ENCODE results near the gene LYPD4. TPM values are rescaled to one million over a fixed set of nuclear protein-coding genes. Genes with fewer than 3 reads are reported as not detected.

The LYPD4 gene
- total RNA-seq, 1 donor from 2014 or later: not detected

DNA sequence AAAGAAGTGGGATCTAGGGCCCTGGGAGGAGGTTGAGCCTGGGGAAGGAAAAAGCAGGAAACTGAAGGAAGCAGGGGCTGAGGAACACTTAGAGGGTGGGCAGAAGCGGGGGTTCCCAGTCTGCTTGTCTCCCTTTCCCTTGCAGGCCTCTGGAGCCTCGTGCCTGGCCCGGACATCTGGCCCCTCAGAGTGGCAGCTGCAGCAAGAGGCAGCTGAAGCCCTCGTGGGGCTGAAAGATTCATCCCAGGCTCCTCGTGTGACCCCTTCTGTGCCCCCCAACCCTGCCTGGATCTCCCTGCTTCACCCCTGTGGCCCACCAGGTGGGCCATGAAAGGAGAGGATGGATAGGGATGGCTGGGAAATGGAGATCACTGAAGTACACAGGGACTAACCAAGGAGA, 5.9 kb upstream of the LYPD4 start:
- no peak for DNase-seq

DNA sequence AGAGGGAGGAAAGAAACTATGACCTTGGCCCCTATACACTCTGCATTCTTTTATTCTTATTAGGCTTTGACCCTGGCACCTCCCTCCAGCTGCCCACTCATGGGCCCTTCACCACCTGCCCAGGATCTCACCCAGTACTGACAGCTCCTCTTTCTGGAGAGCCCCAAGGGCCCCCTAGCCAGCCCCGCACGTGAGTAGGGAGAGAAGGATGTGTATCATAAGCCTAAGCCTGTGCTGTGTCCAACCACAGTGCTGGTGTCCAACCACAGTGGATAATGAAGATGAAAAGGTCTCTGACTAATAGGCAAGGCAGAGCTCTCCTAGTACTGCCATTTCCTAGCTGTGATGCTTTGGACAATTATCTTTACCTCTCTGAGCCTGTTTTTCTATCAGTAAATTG, 4.6 kb upstream of the LYPD4 start:
- peak; percentile 36 for DNase-seq

- no peak for DNase-seq
These were observed 4.2 kb upstream of the LYPD4 start for GRCh38 chr19:41848666-41849065.

DNA sequence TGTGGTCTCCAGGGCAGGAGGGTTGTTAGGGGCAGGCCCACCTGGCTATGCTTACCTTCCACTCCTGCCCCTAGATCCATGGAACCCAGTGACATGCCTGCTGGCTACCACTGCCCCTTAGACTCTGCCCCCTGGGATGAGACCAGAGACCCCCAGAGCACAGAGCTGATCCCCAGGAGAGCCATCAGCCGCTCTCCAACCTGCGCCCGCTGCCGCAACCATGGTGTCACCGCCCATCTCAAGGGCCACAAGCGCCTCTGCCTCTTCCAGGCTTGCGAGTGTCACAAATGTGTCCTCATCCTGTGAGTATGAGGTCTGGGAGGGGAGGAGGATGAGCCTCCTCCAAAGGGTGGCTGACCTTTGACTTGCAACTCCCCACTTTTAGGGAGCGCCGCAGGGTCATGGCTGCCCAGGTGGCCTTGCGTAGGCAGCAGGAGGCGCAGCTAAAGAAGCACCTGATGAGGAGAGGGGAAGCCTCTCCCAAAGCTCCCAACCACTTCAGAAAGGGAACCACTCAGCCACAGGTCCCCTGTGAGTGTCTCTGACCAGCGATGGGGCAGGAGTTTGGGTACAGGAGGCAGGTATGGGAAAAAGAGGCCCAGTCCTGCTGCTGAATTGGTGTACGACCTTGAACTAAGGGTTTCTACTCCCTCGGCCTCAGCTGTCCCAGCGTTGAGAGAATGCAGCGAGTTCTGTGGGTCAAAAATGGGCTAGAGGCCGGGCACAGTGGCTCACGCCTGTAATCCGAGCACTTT, 3.0 kb upstream of the LYPD4 start:
- no peak for DNase-seq

DNA sequence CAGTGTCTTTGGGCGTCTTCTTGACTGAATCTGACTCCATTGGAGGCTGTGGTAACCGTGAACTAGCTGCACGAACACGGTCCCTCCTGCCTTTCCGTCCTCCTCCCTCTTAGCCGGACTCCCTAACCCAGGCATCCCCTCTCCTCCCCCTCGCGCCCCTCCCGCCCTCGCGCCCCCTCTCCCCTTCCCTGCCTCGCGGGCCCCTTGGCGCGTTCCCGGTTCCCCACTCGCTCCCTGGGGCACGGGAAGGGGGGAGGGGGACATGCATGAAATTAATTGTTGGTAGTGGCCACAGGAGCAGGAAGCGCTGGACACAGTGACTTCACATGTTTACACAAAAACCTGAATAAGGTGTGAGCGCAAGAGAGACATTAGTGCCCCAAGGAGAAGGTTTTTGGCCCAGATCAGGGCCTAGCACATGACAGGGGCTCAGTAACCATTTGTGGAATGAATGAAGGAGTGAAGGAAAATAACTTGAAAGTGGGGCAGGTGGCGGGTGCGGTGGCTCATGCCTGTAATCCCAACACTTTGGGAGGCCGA, 638 bp upstream of the LYPD4 start:
- DNase-seq: no peak

GRCh38 chr19:41845001-41845050, 343 bp upstream of the LYPD4 start, which contains the start of gene DMRTC2:
TSS of gene DMRTC2 (plus strand) at chr19:41845042. CDS start at chr19:41847429, 2,387 bp downstream.
- no peak for DNase-seq

DNA sequence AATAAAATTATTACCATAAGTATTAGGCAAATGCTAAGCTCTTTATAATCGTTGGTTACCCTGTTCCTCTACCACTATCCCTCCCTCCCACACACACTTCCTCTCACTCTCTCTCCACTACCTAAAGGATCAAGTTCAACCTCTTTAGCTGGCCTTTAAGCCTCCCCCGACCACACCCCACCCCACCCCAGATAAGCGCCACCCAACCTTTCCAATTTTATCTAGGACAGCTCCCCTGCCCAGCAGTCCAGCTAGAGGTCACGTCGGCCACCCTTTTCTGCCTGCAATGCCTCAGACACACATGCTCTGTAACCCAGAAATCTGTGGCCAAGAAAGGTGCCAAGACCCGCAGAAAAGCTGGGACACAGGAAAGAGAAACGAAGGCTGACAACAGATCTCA, 1.1 kb downstream of the LYPD4 start:
- DNase-seq: no peak

DNA sequence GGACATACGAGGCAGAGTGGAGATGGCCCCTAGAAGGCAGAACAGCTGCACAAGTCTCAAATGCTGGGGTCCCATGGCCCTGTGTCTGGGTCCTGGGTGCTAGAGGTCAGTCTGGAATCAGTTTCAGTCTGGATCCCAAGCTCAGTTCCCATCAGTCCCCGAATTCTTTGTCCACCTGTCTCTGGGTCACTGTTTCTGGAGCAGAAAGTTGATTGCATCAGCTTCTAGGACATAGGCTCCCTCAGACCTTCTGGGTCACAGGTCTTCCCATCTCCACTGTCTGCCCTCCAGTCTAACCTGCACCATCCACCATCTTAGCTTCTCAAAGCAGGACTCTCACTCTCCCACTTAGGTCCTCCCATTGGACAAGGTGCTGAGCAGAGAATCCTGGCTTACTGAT, 5.3 kb downstream of the LYPD4 start:
- no peak for DNase-seq

GRCh38 chr19:41837981-41838708, 6.3 kb downstream of the LYPD4 start:
- DNase-seq: no peak

GRCh38 chr19:41821003-41821735, 23.3 kb downstream of the LYPD4 start:
- peak; percentile 18 for DNase-seq

DNA sequence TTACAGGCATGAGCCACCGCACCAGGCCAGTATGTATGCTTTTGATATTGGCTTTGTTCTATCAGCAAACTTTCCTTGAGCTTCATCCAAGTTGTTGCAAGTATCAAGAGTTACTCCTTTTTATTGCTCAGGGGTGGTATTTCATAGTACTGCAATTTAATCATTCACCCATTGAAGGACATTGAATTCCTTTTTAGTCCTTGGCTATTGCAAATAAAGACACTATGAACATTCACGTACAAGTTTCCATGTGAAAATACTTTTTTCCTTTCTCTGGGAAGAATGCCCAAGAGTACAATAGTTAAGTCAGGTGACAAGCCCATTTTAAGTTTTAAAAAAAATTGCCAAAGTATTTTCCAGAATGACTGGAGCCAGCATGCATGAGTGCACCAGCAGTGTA, 27.7 kb downstream of the LYPD4 start:
- no peak for DNase-seq

DNA sequence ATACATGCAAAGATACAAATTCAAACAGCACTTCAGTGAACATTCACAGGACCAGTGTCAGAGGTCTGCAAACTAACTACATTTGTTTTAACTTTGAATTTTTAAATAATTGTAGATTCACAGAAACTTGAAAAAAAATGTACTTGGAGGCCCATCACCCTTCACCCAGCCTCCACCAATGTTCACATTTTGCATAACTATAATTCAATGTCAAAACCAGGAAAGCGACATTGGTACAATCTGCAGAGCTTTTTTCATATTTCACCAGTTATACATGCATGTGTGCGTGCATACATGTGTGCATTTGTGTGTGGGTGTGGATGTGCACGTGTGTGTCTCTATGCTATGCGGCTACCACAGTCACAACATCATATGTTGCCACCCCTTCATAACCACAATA, 29.2 kb downstream of the LYPD4 start:
- DNase-seq: no peak

- DNase-seq: no peak
These were observed 30.6 kb downstream of the LYPD4 start for GRCh38 chr19:41813911-41814310.

DNA sequence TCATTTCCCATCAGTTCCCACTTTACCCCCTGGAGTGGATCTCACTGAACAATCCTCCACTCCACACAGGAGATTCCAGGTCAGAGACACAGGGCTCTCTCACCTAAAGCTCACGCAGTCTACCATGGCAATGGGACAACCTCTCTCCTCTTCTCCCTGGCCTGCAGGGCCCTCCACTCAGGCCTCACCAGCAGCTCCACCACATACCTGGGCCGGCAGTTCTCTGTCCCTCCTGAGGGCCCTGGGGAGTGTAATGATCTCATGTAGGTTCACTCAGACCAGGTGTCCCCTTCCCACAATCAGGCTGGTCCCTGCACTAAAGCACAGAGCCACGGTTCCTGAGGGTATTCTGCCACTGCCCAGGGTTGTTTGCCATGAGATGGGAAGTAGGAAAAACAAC, 32.5 kb downstream of the LYPD4 start:
- DNase-seq: no peak

DNA sequence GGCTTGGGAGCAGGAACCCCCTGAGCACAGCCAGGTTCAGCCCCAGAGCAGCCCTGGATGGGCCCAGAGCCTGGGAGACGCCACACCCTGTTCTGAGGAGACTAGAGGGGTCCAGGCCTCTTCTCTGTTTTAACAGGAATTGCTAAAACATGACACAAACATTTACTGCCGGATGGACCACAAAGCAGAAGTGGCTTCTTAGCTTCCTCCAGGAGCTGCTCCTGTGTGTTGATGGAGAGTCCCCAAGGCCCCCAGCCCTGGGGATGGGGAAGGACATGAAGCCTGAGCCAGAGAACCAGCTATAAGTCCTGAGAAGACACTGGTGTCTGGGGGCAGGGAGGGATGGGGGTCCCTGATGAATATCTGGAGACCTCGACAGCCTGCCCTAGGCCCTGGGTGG, 33.4 kb downstream of the LYPD4 start:
- no peak for DNase-seq

DNA sequence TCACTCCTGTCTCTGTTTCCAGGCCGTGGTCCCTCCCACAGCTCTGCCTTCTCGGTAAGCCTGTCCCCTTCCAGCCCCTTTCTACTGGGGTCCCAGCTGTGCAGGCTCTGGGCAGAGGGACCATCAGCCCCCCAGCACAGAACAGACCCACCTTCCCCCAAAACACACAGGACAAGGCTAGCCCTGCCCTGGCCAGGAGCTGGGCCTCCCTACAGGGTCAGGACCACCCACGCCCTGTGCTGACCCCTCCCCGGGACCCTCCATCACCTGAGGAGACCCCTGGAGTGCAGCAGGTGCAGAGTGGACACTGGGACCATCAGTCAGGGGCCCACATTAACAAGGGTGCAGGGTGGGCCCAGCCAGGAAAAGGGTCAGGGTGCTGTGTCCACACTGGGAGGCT, 34.2 kb downstream of the LYPD4 start:
- no peak for DNase-seq

GRCh38 chr19:41808663-41809566, 35.6 kb downstream of the LYPD4 start:
- no peak for DNase-seq

DNA sequence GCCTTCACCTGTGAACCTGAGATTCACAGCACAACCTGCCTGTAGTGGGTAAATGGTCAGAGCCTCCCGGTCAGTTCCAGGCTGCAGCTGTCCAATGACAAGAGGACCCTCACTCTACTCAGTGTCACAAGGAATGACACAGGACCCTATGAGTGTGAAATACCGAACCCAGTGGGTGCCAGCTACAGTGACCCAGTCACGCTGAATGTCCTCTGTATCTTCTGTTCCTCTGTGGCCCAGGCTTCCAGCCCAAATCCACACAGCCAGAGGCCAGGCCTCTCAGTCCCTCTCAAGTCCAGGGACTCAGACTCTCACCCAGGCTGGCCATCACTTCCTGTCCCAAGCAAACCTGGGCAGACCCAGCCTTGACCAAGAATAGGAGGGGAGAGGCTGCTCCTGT, 37.3 kb downstream of the LYPD4 start:
- no peak for DNase-seq

GRCh38 chr19:41804336-41804735, 40.1 kb downstream of the LYPD4 start:
- no peak for DNase-seq

DNA sequence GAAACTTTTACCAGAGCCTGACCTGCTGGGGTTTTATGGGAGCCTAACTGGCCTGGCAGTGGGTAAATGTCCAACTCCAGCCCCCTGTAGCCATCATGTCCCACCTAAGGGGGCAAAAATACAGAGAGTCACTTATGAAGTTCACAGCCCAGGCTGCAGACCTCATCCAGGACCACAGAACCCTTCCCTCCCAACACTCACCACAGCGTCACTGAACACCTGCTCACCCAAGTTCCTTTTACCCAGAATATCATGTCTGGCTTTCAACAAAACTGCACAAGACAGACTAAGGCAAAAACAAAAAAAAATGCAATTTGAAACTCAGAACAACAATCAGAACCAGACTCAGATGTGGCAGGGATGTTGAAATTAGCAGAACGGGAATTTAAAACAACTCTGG, 41.7 kb downstream of the LYPD4 start:
- DNase-seq: no peak

DNA sequence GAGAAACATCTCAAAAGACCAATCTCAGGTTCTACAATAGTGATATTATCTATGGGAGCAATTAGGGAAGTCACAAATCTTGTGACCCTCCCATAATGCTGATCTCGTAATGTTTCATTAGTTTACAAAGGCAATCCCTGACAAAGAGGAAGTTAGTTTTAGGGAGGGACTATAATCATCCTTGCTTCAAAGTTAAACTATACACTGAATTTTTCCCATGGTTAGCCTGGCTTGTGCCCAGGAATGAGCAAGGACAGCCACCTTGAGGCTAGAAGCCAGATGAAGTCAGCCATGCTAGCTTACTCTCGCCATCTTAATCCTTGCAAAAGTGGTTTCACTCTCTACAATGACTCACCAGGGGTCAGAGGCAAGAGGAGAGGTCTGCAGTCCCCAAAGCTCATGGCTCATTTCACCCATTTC, 42.7 kb downstream of the LYPD4 start:
- no peak for DNase-seq

DNA sequence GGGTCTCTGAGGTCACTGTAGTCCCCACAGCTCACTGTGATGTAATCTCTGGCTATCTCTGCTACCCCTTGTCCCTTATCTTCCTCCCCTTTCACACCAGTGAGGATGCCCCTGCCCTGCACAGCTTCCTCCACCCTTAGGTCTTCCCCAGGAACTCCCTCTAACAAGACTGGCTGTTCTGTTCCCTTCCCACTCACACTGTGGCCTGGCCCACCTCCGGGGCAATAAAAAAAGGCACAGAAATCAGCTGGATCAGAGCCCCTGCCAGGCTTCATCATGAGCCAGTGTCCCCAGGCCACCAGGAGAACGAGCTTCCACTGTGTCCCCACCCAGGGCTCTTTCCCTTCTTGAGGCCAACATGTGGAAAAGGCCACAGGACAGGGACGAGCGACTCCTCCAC, 43.5 kb downstream of the LYPD4 start:
- DNase-seq: no peak

Data from tongue (tissue), 2 donors.